Activated B cell treated with CpG ODN at 0.5 μM for 24 hours (primary cell): Measurements from ENCODE around the gene ANKFN1. TPM values are rescaled to one million over a fixed set of nuclear protein-coding genes. Genes with fewer than 3 reads are reported as not detected.

ENCODE experiments used
- ATAC-seq: fragments of 200-7000 bp; cut with Tn5 transposase; one replicate; pipeline ENCODE4 v1.10.0; 2021; ENCODE audit warnings: low read depth, mild to moderate bottlenecking, moderate library complexity
- CTCF ChIA-PET: fragments of 350-600 bp; sonication (Branson Sonifier 250); formaldehyde crosslinking; loops from one replicate; lab custom pipeline; 2021; ENCODE audit warnings: antibody characterized with exemption; lab: Charles Lee
- POLR2A ChIA-PET: fragments of 350-600 bp; sonication (Branson Sonifier 250); formaldehyde crosslinking; loops from one replicate; lab custom pipeline; 2021; ENCODE audit warnings: antibody characterized with exemption; lab: Charles Lee
- DNase-seq: peaks from one replicate; pipeline ENCODE4 v3.0.0; 2022
- H3K27ac Mint-ChIP-seq: one replicate; pipeline ENCODE4 v1.8.0; 2020; ENCODE audit warnings: mixed read lengths
- H3K27me3 Mint-ChIP-seq: one replicate; pipeline ENCODE4 v1.8.0; 2021; ENCODE audit warnings: mixed read lengths
- H3K36me3 Mint-ChIP-seq: one replicate; pipeline ENCODE4 v1.8.0; 2021; ENCODE audit warnings: low read depth, mixed read lengths
- H3K4me1 Mint-ChIP-seq: one replicate; pipeline ENCODE4 v1.8.0; 2021; ENCODE audit warnings: mixed read lengths
- H3K4me3 Mint-ChIP-seq: one replicate; pipeline ENCODE4 v1.8.0; 2020; ENCODE audit warnings: mild to moderate bottlenecking, mixed read lengths
- H3K9me3 Mint-ChIP-seq: one replicate; pipeline ENCODE4 v1.8.0; 2020; ENCODE audit warnings: mixed read lengths
- CTCF ChIP-seq: fragments of 200-600 bp; IDR thresholded peaks from one replicate; pipeline ENCODE4 v1.8.0; 2022; ENCODE audit warnings: antibody characterized with exemption, mild to moderate bottlenecking
- intact Hi-C: fragments of 100-400 bp; cut with micrococcal nuclease; formaldehyde crosslinking; loops from one replicate; pipeline ENCODE4 v1.15.1; 2024
- total RNA-seq: library from RNA; stranded (reverse); gene quantifications from 2 replicates; pipeline ENCODE4 v1.2.3, GENCODE V29; 2022

ANKFN1 gene
- total RNA-seq, 1 donor from 2014 or later: not detected

GRCh38 chr17:56545106-56545505 lies 391.8 kb downstream of the ANKFN1 start:
- ATAC-seq (no peak), DNase-seq (no peak)
- intact Hi-C loops: no loop called here
- H3K27me3 Mint-ChIP-seq: peaks cover 4% of the 10 kb centered on the region
- TF ChIP-seq CTCF: no peak
- H3K36me3 Mint-ChIP-seq: no peaks in the 10 kb centered on the region
- no peaks in the 10 kb centered on the region for H3K9me3 Mint-ChIP-seq
- no peak overlapping the region for H3K4me3 Mint-ChIP-seq
- H3K4me1 Mint-ChIP-seq: no peaks in the 10 kb centered on the region
- POLR2A ChIA-PET: no interaction called here
- H3K27ac Mint-ChIP-seq: no peak overlapping the region
- CTCF ChIA-PET: no interaction called here

GRCh38 chr17:56545930-56546329 lies 392.7 kb downstream of the ANKFN1 start:
- no peak for TF ChIP-seq CTCF
- ATAC-seq (no peak), DNase-seq (no peak)
- peaks cover 4% of the 10 kb centered on the region for H3K27me3 Mint-ChIP-seq
- no peaks in the 10 kb centered on the region for H3K9me3 Mint-ChIP-seq
- no peaks in the 10 kb centered on the region for H3K4me1 Mint-ChIP-seq
- ChIA-PET CTCF (no interaction called here), POLR2A (no interaction called here)
- no peak overlapping the region for H3K4me3 Mint-ChIP-seq
- H3K27ac Mint-ChIP-seq: no peak overlapping the region
- H3K36me3 Mint-ChIP-seq: no peaks in the 10 kb centered on the region
- intact Hi-C loops: no loop called here

- no peak overlapping the region for H3K27ac Mint-ChIP-seq
- intact Hi-C loops: no loop called here
- no peaks in the 10 kb centered on the region for H3K36me3 Mint-ChIP-seq
- H3K27me3 Mint-ChIP-seq: peaks cover 1% of the 10 kb centered on the region
- no peak for ATAC-seq
- no peak for DNase-seq
- POLR2A ChIA-PET: no interaction called here
- CTCF ChIA-PET: no interaction called here
- no peak overlapping the region for H3K4me3 Mint-ChIP-seq
- TF ChIP-seq CTCF: no peak
- peaks cover 3% of the 10 kb centered on the region for H3K9me3 Mint-ChIP-seq
- H3K4me1 Mint-ChIP-seq: no peaks in the 10 kb centered on the region
These were observed 395.4 kb downstream of the ANKFN1 start for GRCh38 chr17:56548661-56549060.

- intact Hi-C loops: no loop called here
- CTCF ChIA-PET: no interaction called here
- Mint-ChIP-seq H3K4me3 (no peak overlapping the region), H3K27me3 (no peaks in the 10 kb centered on the region), H3K9me3 (peaks cover 3% of the 10 kb centered on the region), H3K27ac (no peak overlapping the region), H3K36me3 (no peaks in the 10 kb centered on the region), H3K4me1 (no peaks in the 10 kb centered on the region)
- DNase-seq: no peak
- no peak for TF ChIP-seq CTCF
- no peak for ATAC-seq
- POLR2A ChIA-PET: no interaction called here
These were observed 396.2 kb downstream of the ANKFN1 start for GRCh38 chr17:56549501-56549900.

GRCh38 chr17:56557682-56558081 lies 404.4 kb downstream of the ANKFN1 start:
- intact Hi-C loops: no loop called here
- no peak for DNase-seq
- ATAC-seq: no peak
- Mint-ChIP-seq H3K4me3 (no peak overlapping the region), H3K27me3 (peaks cover 3% of the 10 kb centered on the region), H3K36me3 (no peaks in the 10 kb centered on the region), H3K4me1 (no peaks in the 10 kb centered on the region), H3K9me3 (no peaks in the 10 kb centered on the region), H3K27ac (no peak overlapping the region)
- POLR2A ChIA-PET: no interaction called here
- TF ChIP-seq CTCF: no peak
- CTCF ChIA-PET: no interaction called here
